GM19324 (cell line): ENCODE measurements around the gene OR1Q1.
"Not testable (repeated sequence)": the region's sequence is repeated elsewhere in the genome, so short reads cannot be mapped to it uniquely, and the experiment has no call there.

Source experiments
- ATAC-seq: cut with Tn5 transposase; IDR thresholded peaks from one replicate; pipeline ENCODE4 v1.9.1; 2021; ENCODE audit warnings: mild to moderate bottlenecking, moderate library complexity; ENCODE audit not compliant: unreplicated experiment, low FRiP score

OR1Q1 gene, protein sequence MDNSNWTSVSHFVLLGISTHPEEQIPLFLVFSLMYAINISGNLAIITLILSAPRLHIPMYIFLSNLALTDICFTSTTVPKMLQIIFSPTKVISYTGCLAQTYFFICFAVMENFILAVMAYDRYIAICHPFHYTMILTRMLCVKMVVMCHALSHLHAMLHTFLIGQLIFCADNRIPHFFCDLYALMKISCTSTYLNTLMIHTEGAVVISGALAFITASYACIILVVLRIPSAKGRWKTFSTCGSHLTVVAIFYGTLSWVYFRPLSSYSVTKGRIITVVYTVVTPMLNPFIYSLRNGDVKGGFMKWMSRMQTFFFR

GRCh38 chr9:122614362-122614761 lies at the start of gene OR1Q1:
Gene OR1Q1 (plus strand): TSS chr9:122614738. CDS start chr9:122614738, 0 bp downstream.
- no peak for ATAC-seq

- no peak for ATAC-seq
Observed at GRCh38 chr9:122567901-122568300, 46.6 kb upstream of the OR1Q1 start.

DNA sequence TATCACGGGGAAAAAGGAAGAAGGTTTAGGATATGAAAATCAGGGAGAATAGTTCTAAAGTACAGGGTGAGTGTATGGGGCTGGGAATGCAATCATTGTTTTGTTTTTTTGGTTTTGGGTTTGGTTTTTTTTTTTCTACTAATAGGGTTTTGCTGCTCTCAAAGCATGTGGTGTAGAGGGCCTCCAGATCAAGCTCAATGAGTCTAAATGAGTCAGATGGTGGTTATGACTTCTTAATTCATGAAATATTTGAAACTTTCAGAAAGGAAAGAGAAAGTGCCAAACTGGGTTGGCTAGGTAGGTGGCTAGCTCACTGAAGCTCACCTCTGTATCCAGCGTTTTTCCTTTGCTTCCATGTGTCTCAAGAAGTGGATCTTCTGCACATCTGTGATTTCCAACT lies 42.1 kb upstream of the OR1Q1 start:
- no peak for ATAC-seq

GRCh38 chr9:122579874-122580273 lies 34.7 kb upstream of the OR1Q1 start:
- ATAC-seq, result no peak

DNA sequence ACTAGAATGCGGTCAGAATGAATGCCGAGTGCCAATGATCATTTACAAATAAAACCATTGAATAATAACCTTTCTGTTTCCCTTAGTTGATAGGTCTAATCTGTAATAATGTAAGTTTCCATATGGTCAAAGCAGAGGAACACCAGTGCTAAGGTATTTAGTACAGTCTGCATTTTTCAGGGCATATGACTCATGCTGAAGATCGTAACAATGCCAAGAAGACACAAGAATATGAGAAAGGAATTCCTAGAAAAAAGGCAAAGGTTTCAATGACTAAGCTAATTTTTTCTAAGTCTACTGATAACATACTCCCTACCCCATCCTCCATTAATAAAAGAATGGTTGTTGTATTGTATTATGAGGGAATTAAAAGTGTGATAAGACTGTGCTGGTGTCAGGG lies 34.2 kb upstream of the OR1Q1 start:
- ATAC-seq, result no peak

- ATAC-seq, result not testable (repeated sequence)
Observed at GRCh38 chr9:122583284-122583683, 31.3 kb upstream of the OR1Q1 start, which contains the start of gene OR1L8. Gene OR1L8 (minus strand): TSS chr9:122583384. CDS start chr9:122568477, 14,907 bp downstream.

- no peak for ATAC-seq
Observed at GRCh38 chr9:122605691-122606090, 8.8 kb upstream of the OR1Q1 start.

DNA sequence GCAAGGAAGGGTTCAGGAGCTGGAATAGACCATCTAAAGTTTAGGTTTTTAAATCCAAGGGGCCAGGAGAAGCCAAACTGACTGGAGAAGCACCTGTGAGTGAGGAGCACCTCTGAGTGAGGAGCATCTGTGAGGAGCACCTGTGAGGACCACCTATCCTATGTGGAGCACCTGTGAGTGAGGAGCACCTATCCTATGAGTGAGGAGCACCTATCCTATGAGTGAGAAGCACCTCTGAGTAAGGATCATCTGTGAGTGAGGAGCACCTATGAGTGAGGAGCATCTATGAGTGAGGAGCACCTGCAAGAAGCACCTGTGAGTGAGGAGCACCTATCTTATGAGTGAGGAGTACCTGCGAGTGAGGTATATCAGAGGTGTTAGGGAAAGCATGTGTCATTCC lies 8.0 kb upstream of the OR1Q1 start:
- ATAC-seq, result no peak

DNA sequence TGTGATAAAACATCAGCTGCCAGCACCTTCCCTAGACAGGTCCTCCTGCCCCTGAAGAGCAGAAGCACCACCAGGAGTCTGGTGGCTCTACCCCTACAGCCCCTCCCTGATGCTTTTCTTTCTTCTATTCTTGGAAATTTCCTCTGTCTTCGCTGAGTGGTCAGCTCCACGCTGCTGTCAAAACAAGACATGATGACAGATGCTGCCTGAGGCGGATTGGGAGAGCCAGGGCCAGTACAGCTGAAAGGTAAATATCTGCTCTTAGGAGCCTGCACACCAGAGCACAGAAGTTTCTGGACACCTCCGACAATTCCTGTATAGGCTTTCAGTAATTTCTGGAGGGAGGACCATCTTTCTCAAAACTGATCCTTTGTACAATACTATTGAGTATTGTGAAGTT lies 4.7 kb upstream of the OR1Q1 start:
- no peak for ATAC-seq

- ATAC-seq, result no peak
Observed at GRCh38 chr9:122619996-122620395, 5.5 kb downstream of the OR1Q1 start.

DNA sequence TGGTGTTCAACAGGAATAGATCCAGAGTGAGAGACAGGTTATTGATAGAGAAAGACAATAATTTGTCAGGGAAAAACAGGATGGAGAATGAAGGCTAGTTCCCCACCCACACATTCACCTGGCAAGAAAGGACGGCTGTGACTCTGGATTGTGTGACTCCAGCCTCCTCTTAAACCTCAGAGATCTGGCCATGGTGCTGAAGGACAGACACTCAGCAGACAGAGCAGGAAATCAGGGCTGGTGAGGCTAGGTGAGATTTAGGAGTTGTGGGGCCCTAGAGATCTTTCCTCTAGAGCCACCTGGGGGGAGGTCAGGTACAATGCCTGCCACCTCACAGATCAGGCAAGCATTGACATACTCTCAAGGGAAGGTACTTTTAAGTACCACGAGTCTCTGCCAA lies 27.7 kb downstream of the OR1Q1 start:
- no peak for ATAC-seq

DNA sequence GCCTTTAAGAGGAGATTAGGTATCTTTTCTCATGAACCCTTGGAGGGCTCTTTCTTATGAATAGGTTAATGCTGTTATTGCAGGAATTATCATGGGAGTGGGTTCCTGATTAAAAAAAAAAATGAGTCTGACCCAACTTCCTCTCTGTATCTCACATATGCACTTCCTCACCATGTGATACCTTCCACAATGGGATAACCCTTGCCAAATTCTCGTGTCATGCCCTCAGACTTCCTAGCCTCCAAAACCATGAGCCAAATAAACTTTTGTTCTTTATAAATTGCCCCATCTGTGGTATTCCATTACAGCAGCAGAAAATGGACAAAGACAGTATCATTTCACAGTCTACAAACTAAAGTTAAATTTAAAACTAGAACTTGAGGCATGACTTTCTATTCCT lies 41.8 kb downstream of the OR1Q1 start:
- no peak for ATAC-seq

DNA sequence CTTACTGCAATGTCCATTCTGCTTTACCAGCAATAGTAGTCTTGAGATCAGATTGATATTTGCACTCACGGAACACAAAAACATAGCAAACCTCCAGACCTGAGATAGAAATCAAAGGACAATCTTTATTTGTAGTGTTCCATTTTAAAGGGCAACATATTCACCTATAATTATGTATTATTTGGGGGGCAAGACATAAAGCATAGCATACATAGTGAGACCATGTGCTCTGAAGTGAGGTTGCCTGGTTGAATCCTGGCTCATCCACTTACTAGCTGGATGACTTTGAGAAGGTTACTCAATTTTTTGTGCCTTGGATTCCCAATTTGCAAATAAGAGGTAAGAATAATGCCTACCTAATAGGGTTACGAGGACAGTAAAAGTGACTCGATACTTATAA lies 43.0 kb downstream of the OR1Q1 start, which contains the start of gene OR1B1:
OR1B1 (minus strand) TSS at position 101 of the 400 bp plus-strand sequence.
- no peak for ATAC-seq

DNA sequence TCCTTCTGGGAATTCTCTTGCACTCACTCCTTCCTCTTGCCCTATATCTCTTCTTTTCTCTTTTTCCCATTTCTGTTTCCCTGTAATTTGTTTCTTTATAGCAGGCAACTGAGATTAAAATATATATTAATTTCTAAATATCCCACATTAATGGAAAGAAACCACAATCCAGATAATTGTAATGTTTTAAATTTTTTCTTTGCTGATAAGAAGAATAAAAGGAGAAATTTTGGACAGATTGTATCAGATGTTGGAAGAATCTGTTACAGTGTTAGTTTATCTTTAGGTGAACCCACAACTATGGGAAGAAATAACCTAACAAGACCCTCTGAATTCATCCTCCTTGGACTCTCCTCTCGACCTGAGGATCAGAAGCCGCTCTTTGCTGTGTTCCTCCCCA lies 46.9 kb downstream of the OR1Q1 start, which contains the start of gene OR1L1:
OR1L1 (plus strand) TSS at position 301 of the 400 bp plus-strand sequence; CDS start at position 301, 0 bp downstream.
- ATAC-seq, result no peak
